ENCODE measurements around the gene METRN.

DNA sequence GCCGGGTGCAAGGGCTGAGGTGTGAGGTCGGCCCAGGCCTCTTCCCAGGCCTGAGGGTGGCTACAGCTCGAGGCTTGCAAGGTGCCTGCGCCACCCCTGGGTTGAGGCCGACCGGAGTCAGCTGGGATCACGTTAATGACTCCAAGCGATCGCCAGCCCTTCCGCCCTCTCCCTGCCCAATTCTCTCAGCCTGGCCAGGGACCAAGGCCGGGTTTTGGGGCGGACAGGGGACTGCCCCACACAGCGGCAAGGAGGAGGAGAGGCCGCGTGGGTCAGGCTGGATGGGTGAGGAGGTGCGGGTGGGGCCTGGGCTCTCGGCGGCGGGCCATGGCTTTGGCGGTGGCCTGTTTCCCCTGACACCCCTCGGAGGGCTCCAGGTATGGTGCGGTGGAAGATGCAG, 21.6 kb upstream of the METRN start:
- no peak for TF ChIP-seq FOXA1 (IDR thresholded peaks at IDR 0.05)
- no peak for TF ChIP-seq L3MBTL2 (conservative IDR thresholded peaks at IDR 0.05)
- TF ChIP-seq TARDBP (IDR thresholded peaks at IDR 0.05) = no peak
- no peak for TF ChIP-seq LEF1 (IDR thresholded peaks at IDR 0.05; ENCODE audit: borderline replicate concordance)

Measured in HEK293T (cell line).